ENCODE data around the gene UBXN11.

- TF ChIP-seq POLR2AphosphoS5 (IDR thresholded peaks at IDR 0.05; ENCODE audit: low read depth, low read length) (peak; percentile 4; the same call in 1 of the 2 replicates), TAF1 (IDR thresholded peaks at IDR 0.05; ENCODE audit: borderline replicate concordance, low read depth, low read length) (no peak), POLR2A (IDR thresholded peaks at IDR 0.05; ENCODE audit: low read depth, low read length) (0 out of 2 replicates have a peak, but pooled peaks have one; percentile 29)
Observed at GRCh38 chr1:26318338-26319064, 12.1 kb upstream of the UBXN11 start.

All from GM12892 (cell line).